HFFc6 (cell line): ENCODE results near the gene GPR25. TPM values are rescaled to one million over a fixed set of nuclear protein-coding genes. Genes with fewer than 3 reads are reported as not detected.

Source experiments
- DNase-seq: peaks from one replicate; pipeline ENCODE4 v3.0.0-alpha.2; 2018
- H3K27ac Mint-ChIP-seq: 2 replicates; pipeline ENCODE4 v1.8.0; 2020; ENCODE audit warnings: mild to moderate bottlenecking, mixed read lengths
- H3K27me3 Mint-ChIP-seq: 2 replicates; pipeline ENCODE4 v1.8.0; 2021; ENCODE audit warnings: mild to moderate bottlenecking, moderate library complexity, mixed read lengths; ENCODE audit not compliant: insufficient read depth
- H3K36me3 Mint-ChIP-seq: 2 replicates; pipeline ENCODE4 v1.8.0; 2021; ENCODE audit warnings: low read depth, mixed read lengths
- H3K4me1 Mint-ChIP-seq: 2 replicates; pipeline ENCODE4 v1.8.0; 2020; ENCODE audit warnings: low read depth, mixed read lengths
- H3K4me3 Mint-ChIP-seq: 2 replicates; pipeline ENCODE4 v1.8.0; 2020; ENCODE audit warnings: mild to moderate bottlenecking, moderate library complexity, mixed read lengths
- H3K9me3 Mint-ChIP-seq: 2 replicates; pipeline ENCODE4 v1.8.0; 2020; ENCODE audit warnings: mild to moderate bottlenecking, mixed read lengths
- CTCF ChIP-seq: fragments of 200-600 bp; sonication (generic); IDR thresholded peaks from 2 replicates; pipeline ENCODE4 v1.5.0; 2021; ENCODE audit warnings: antibody characterized with exemption, mild to moderate bottlenecking
- total RNA-seq, 6 experiments: library from RNA; stranded (reverse); fragmentation: NEBNext Ultra II Directional; extraction: Animal tissue kit (Norgen Biotek cat#: 25700); gene quantifications; 2 replicates in 1 of 6; 3 replicates in 5 of 6; pipeline ENCODE4 v1.2.3, GENCODE V29; 2021

Gene GPR25
- total RNA-seq, 6 experiments from 2014 or later: not detected

- H3K27ac Mint-ChIP-seq: no peak overlapping the region
- no peak for TF ChIP-seq CTCF
- H3K9me3 Mint-ChIP-seq: no peaks in the 10 kb centered on the region
- no peaks in the 10 kb centered on the region for H3K27me3 Mint-ChIP-seq
- H3K36me3 Mint-ChIP-seq: peaks cover 23% of the 10 kb centered on the region
- no peak for DNase-seq
- no peaks in the 10 kb centered on the region for H3K4me1 Mint-ChIP-seq
- no peak overlapping the region for H3K4me3 Mint-ChIP-seq
Observed at GRCh38 chr1:200856716-200857357, 15.9 kb upstream of the GPR25 start.

GRCh38 chr1:200857804-200858203, 15.0 kb upstream of the GPR25 start:
- no peaks in the 10 kb centered on the region for H3K9me3 Mint-ChIP-seq

DNA sequence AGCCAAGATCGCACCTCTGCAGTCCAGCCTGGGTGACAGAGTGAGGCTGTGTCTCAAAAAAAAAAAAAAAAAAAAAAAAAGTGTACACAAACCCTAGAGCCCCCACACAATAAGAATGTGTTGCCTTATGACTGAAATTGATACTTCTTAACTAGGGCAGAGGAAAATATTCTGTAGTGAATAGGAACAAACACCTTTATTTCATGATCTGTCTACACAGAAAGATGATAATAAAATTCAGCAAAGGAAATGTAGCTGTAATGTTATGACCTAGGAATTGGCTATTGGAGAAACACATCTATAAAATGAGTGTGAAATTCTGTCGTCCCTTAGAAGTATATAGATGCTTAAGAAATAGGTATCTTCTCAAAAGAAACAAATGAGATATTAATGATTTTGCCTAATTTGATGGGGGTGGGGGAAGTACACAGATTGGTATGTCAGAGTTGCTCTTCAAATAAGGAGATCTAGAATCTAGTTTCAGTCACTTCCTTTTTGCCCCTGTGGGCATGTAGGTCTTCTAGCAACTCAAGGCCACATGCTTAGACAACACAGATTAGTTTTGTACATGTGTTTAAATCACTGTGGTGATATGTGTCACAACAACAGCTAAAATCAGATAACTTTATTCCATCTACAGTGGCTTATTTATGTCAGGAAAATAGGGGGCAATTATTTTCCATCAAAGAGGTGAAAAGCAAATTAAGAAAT, 10.7 kb upstream of the GPR25 start:
- no peak overlapping the region for H3K4me3 Mint-ChIP-seq
- H3K36me3 Mint-ChIP-seq: peaks cover 28% of the 10 kb centered on the region
- DNase-seq: no peak
- no peak overlapping the region for H3K27ac Mint-ChIP-seq
- H3K9me3 Mint-ChIP-seq: no peaks in the 10 kb centered on the region
- H3K4me1 Mint-ChIP-seq: 0 out of 2 replicates have a peak, but pooled peaks cover 7% of the 10 kb centered on the region
- H3K27me3 Mint-ChIP-seq: peaks cover 2% of the 10 kb centered on the region; the same call in 1 of the 2 replicates
- TF ChIP-seq CTCF: no peak

More at GRCh38 chr1:200857804-200858203, 15.0 kb upstream of the GPR25 start:
- Mint-ChIP-seq H3K4me1 (no peaks in the 10 kb centered on the region), H3K4me3 (no peak overlapping the region), H3K27ac (no peak overlapping the region), H3K36me3 (peaks cover 27% of the 10 kb centered on the region), H3K27me3 (no peaks in the 10 kb centered on the region)
- no peak for TF ChIP-seq CTCF
- DNase-seq: no peak

GRCh38 chr1:200862713-200863415, 9.9 kb upstream of the GPR25 start:
- no peak for TF ChIP-seq CTCF
- H3K36me3 Mint-ChIP-seq: peaks cover 23% of the 10 kb centered on the region
- peaks cover 5% of the 10 kb centered on the region; the same call in 1 of the 2 replicates for H3K27me3 Mint-ChIP-seq
- no peaks in the 10 kb centered on the region for H3K9me3 Mint-ChIP-seq
- H3K4me1 Mint-ChIP-seq: 0 out of 2 replicates have a peak, but pooled peaks cover 7% of the 10 kb centered on the region
- H3K27ac Mint-ChIP-seq: no peak overlapping the region
- DNase-seq: no peak
- no peak overlapping the region for H3K4me3 Mint-ChIP-seq

- no peak for TF ChIP-seq CTCF
- peaks cover 23% of the 10 kb centered on the region for H3K36me3 Mint-ChIP-seq
- no peak for DNase-seq
Observed at GRCh38 chr1:200866116-200866515, 6.7 kb upstream of the GPR25 start.

More at GRCh38 chr1:200866116-200866515, 6.7 kb upstream of the GPR25 start:
- no peak overlapping the region for H3K4me3 Mint-ChIP-seq
- 0 out of 2 replicates have a peak, but pooled peaks cover 7% of the 10 kb centered on the region for H3K4me1 Mint-ChIP-seq
- no peak overlapping the region for H3K27ac Mint-ChIP-seq
- peaks cover 10% of the 10 kb centered on the region for H3K27me3 Mint-ChIP-seq
- H3K9me3 Mint-ChIP-seq: no peaks in the 10 kb centered on the region
